Prostate gland (tissue), 2 donors: ENCODE results near the gene RINL.

ENCODE experiments used
- CTCF ChIP-seq, 4 experiments: fragments of 200-600 bp in 2 of 4; fragments of 450-650 bp in 2 of 4; sonication (generic) in 2 of 4; IDR thresholded peaks; 1 replicate in 3 of 4; 2 replicates in 1 of 4; pipeline ENCODE4 v1.5.1; 2016 to 2019; ENCODE audit warnings: antibody characterized with exemption in 4 of 4, mild to moderate bottlenecking in 2 of 4, moderate library complexity in 2 of 4
- POLR2AphosphoS5 ChIP-seq: sonication (generic); formaldehyde crosslinking; IDR thresholded peaks from one replicate; pipeline ENCODE4 v1.6.1; 2017; ENCODE audit warnings: antibody characterized with exemption

- TF ChIP-seq POLR2AphosphoS5 (no peak), CTCF (IDR thresholded peaks at IDR 0.05) (no peak)
Observed at GRCh38 chr19:38844093-38844686, 33.9 kb downstream of the RINL start.
